ENCODE results near the gene MSH3. TPM values are rescaled to one million over a fixed set of nuclear protein-coding genes. Genes with fewer than 3 reads are reported as not detected.

Gene MSH3
- total RNA-seq, 1 experiment from 2014 or later: 21.9 TPM

DNA sequence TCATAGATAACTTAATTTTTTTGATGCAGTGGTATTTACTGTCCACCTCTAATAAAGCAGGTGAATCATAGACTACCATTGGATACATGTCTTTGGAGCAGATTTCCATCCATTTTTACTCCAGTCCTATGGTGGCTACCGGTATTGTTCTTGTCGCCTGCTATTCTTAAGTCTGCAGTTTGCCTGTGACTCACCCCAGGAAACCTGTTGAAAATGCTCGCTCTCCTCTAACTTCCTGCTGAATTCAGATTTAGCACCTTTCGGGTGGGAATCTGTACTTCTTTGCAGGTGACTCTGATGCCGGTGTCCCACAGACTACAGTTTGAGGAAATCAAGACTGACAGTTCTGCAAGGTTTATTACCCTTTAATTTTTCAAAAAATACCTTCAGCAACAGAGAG lies 59.2 kb downstream of the MSH3 start:
- CTCF ChIA-PET: no interaction called here
- no peak overlapping the region for H3K4me3 Mint-ChIP-seq (ENCODE audit: unreplicated experiment)

DNA sequence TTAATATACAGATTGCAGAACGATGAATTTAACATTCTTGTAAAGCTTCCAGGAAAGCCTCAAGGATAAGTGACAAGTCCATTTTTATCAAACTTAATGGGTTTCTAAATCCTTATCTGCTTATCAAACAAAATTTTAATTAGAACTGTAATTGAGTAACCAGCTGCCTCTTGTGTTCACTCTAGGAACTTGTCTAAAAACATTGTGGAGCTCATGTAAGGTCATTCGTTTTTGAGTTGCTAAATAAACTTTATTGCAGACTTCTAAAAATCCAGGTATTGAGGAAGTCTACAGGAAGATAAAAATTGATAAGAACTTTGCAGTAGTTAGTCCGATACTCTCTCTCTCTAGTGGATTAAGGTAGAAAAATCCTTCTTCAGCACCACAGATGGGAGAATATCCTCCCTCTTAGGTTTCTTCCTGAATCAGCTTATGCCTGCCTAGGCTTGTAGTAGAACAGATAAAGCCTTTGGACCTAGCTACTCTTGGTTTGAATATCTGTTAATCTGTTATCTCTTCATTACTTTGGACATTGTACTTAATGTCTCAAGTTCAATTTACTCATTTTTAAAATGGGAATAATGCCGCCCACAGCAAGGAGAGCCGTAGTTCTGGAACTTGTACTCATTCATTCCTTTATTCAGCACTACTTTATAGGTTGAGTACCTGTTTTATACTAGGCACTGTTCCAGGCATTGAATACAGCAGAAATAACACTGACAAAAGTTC lies 60.3 kb downstream of the MSH3 start:
- DNase-seq (ENCODE audit: unreplicated experiment): no peak
- CTCF ChIA-PET: interaction anchor here (1.0 to 1.6 kb wide), 2 partner anchors 10 to 394 kb away, joined by 3 to 4 read pairs; no protein-coding TSS in a partner anchor
- Mint-ChIP-seq H3K4me1 (ENCODE audit: insufficient read depth, unreplicated experiment) (no peaks in the 10 kb centered on the region), H3K4me3 (ENCODE audit: unreplicated experiment) (no peak overlapping the region), H3K36me3 (ENCODE audit: insufficient read depth, unreplicated experiment) (peaks cover 23% of the 10 kb centered on the region), H3K27me3 (ENCODE audit: insufficient read depth, unreplicated experiment) (no peaks in the 10 kb centered on the region), H3K27ac (ENCODE audit: low read depth, unreplicated experiment) (no peak overlapping the region), H3K9me3 (ENCODE audit: unreplicated experiment) (peaks cover 5% of the 10 kb centered on the region)
- POLR2A ChIA-PET: interaction anchor here (0.5 to 2.3 kb wide), 3 partner anchors 9 to 555 kb away, joined by 3 to 5 read pairs (median 4); no protein-coding TSS in a partner anchor
- BruUV-seq (replicated peaks): no TSS peak
- TF ChIP-seq, protein P1, sequence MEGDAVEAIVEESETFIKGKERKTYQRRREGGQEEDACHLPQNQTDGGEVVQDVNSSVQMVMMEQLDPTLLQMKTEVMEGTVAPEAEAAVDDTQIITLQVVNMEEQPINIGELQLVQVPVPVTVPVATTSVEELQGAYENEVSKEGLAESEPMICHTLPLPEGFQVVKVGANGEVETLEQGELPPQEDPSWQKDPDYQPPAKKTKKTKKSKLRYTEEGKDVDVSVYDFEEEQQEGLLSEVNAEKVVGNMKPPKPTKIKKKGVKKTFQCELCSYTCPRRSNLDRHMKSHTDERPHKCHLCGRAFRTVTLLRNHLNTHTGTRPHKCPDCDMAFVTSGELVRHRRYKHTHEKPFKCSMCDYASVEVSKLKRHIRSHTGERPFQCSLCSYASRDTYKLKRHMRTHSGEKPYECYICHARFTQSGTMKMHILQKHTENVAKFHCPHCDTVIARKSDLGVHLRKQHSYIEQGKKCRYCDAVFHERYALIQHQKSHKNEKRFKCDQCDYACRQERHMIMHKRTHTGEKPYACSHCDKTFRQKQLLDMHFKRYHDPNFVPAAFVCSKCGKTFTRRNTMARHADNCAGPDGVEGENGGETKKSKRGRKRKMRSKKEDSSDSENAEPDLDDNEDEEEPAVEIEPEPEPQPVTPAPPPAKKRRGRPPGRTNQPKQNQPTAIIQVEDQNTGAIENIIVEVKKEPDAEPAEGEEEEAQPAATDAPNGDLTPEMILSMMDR (IDR thresholded peaks at IDR 0.05; ENCODE audit: unreplicated experiment): no peak
- intact Hi-C loops (cut with micrococcal nuclease): no loop called here

More for the DNA sequence above, 59.2 kb downstream of the MSH3 start:
- no peaks in the 10 kb centered on the region for H3K9me3 Mint-ChIP-seq (ENCODE audit: unreplicated experiment)
- H3K4me1 Mint-ChIP-seq (ENCODE audit: insufficient read depth, unreplicated experiment): no peaks in the 10 kb centered on the region
- no peaks in the 10 kb centered on the region for H3K27me3 Mint-ChIP-seq (ENCODE audit: insufficient read depth, unreplicated experiment)
- POLR2A ChIA-PET: interaction anchor here (2.3 kb wide), 1 partner anchor 8 kb away, joined by 5 read pairs; no protein-coding TSS in a partner anchor
- H3K36me3 Mint-ChIP-seq (ENCODE audit: insufficient read depth, unreplicated experiment): peaks cover 27% of the 10 kb centered on the region
- TF ChIP-seq, protein P1 (IDR thresholded peaks at IDR 0.05; ENCODE audit: unreplicated experiment): no peak
- H3K27ac Mint-ChIP-seq (ENCODE audit: low read depth, unreplicated experiment): no peak overlapping the region
- intact Hi-C loops (cut with micrococcal nuclease): no loop called here
- no TSS peak for BruUV-seq (replicated peaks)
- no peak for DNase-seq (ENCODE audit: unreplicated experiment)

DNA sequence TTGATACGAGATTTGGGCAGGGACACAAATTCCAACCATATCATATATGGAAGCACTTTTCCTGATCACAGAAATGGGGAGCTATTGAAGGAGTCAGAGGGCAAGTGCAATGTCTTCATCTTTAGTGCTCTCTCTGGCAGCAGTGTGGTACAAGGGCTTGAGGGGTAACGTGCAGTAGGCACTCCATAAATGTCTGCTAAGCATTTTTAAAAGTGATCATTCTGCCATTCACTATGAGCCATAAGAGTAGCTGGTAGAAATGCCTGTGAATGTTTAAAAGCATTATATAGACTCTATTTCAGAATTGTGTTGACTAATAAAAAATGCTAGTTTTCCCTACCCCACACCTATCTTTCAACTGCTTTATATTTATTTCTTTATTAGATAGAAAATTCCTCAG lies 61.4 kb downstream of the MSH3 start:
- Mint-ChIP-seq H3K9me3 (ENCODE audit: unreplicated experiment) (peaks cover 15% of the 10 kb centered on the region), H3K4me1 (ENCODE audit: insufficient read depth, unreplicated experiment) (no peaks in the 10 kb centered on the region), H3K36me3 (ENCODE audit: insufficient read depth, unreplicated experiment) (peaks cover 23% of the 10 kb centered on the region), H3K27me3 (ENCODE audit: insufficient read depth, unreplicated experiment) (no peaks in the 10 kb centered on the region), H3K4me3 (ENCODE audit: unreplicated experiment) (no peak overlapping the region), H3K27ac (ENCODE audit: low read depth, unreplicated experiment) (no peak overlapping the region)
- TF ChIP-seq, protein P1 (IDR thresholded peaks at IDR 0.05; ENCODE audit: unreplicated experiment): no peak
- ChIA-PET CTCF (interaction anchor here (0.6 to 1.8 kb wide), 4 partner anchors 11 to 1509 kb away, joined by 3 to 5 read pairs (median 3); no protein-coding TSS in a partner anchor), POLR2A (interaction anchor here (0.6 to 2.3 kb wide), 2 partner anchors 10 to 13 kb away, joined by 3 to 5 read pairs; no protein-coding TSS in a partner anchor)
- intact Hi-C loops (cut with micrococcal nuclease): no loop called here
- DNase-seq (ENCODE audit: unreplicated experiment): no peak
- no TSS peak for BruUV-seq (replicated peaks)

DNA sequence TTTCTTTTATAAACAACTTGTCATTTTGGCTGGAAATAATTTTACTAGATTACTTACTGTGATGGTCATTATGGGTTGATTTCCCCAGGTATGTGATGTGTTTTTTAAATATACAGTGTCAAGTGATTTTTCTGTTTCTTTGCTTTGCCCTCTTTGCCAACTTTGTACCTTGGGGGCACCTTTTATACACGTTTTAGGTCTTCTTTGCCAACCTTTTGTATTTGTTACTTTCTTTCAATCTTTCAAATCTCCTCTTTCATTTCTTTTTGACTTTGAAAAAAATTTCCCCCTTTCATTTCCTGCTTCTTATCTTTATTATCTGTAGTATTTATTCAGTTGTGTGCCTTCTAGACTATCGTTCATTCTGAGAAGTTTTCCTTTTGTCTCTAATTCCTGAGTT lies 65.7 kb downstream of the MSH3 start:
- no TSS peak for BruUV-seq (replicated peaks)
- DNase-seq (ENCODE audit: unreplicated experiment): no peak
- peaks cover 15% of the 10 kb centered on the region for H3K9me3 Mint-ChIP-seq (ENCODE audit: unreplicated experiment)

More for the DNA sequence above, 65.7 kb downstream of the MSH3 start:
- no peak overlapping the region for H3K27ac Mint-ChIP-seq (ENCODE audit: low read depth, unreplicated experiment)
- intact Hi-C loops (cut with micrococcal nuclease): no loop called here
- no peaks in the 10 kb centered on the region for H3K4me1 Mint-ChIP-seq (ENCODE audit: insufficient read depth, unreplicated experiment)
- peaks cover 24% of the 10 kb centered on the region for H3K36me3 Mint-ChIP-seq (ENCODE audit: insufficient read depth, unreplicated experiment)
- H3K27me3 Mint-ChIP-seq (ENCODE audit: insufficient read depth, unreplicated experiment): no peaks in the 10 kb centered on the region
- CTCF ChIA-PET: no interaction called here
- POLR2A ChIA-PET: no interaction called here
- TF ChIP-seq, protein P1 (IDR thresholded peaks at IDR 0.05; ENCODE audit: unreplicated experiment): no peak
- H3K4me3 Mint-ChIP-seq (ENCODE audit: unreplicated experiment): no peak overlapping the region

All from MCF 10A (cell line).